H1 (cell line): ENCODE results near the gene CCDC91. TPM values are rescaled to one million over a fixed set of nuclear protein-coding genes. Genes with fewer than 3 reads are reported as not detected.

Source experiments
- CTCF ChIA-PET: fragments of 300-600 bp; sonication (Branson Sonifier 250); formaldehyde crosslinking; loops from one replicate; lab custom pipeline; 2021; ENCODE audit not compliant: partially characterized antibody; lab: Charles Lee
- POLR2A ChIA-PET: fragments of 300-600 bp; sonication (Branson Sonifier 250); formaldehyde crosslinking; loops from one replicate; lab custom pipeline; 2021; ENCODE audit warnings: inconsistent platforms; ENCODE audit not compliant: partially characterized antibody; lab: Charles Lee
- DNase-seq, 2 experiments: peaks; one replicate each; pipeline versions ENCODE4 v3.0.0 to v3.0.0-alpha.2; 2010 to 2022; ENCODE audit warnings: low spot score in 2 of 2, low read depth in 1 of 2, mixed read lengths in 1 of 2
- FAIRE-seq: peaks from 2 replicates; lab custom pipeline; 2011; peaks lifted over from hg19 to GRCh38; lab: Jason Lieb, UNC
- H2AFZ ChIP-seq: 2 replicates; pipeline ENCODE4 v1.8.1; 2012; ENCODE audit warnings: low read length, inconsistent platforms
- H2AK5ac ChIP-seq: 2 replicates; pipeline ENCODE4 v1.6.1; 2013; ENCODE audit warnings: low read depth, low read length
- H2BK120ac ChIP-seq: replicated peaks from 2 replicates; pipeline ENCODE3; 2013; ENCODE audit warnings: low read depth, low read length, inconsistent platforms
- H2BK12ac ChIP-seq: 2 replicates; pipeline ENCODE4 v1.6.1; 2013; ENCODE audit warnings: low read depth, low read length
- H2BK15ac ChIP-seq: 2 replicates; pipeline ENCODE4 v1.6.1; 2013; ENCODE audit warnings: low read length
- H2BK20ac ChIP-seq: 2 replicates; pipeline ENCODE4 v1.6.1; 2013; ENCODE audit warnings: low read length
- H2BK5ac ChIP-seq: 2 replicates; pipeline ENCODE4 v1.6.1; 2013; ENCODE audit warnings: low read depth, low read length
- H3K14ac ChIP-seq: 2 replicates; pipeline ENCODE4 v1.6.1; 2013; ENCODE audit warnings: inconsistent platforms; ENCODE audit not compliant: insufficient read length
- H3K18ac ChIP-seq: 2 replicates; pipeline ENCODE4 v1.6.1; 2013; ENCODE audit warnings: low read length; ENCODE audit errors: extremely low read depth
- H3K23ac ChIP-seq: 2 replicates; pipeline ENCODE4 v1.6.1; 2013; ENCODE audit warnings: inconsistent platforms; ENCODE audit not compliant: insufficient read length
- H3K23me2 ChIP-seq: 2 replicates; pipeline ENCODE4 v1.6.1; 2013; ENCODE audit warnings: low read depth, low read length
- H3K27ac ChIP-seq: 2 replicates; pipeline ENCODE4 v1.6.1; 2011; ENCODE audit warnings: low read depth, low read length, inconsistent platforms
- H3K27me3 ChIP-seq, 4 experiments: replicated peaks in 1 of 4; 1 replicate in 1 of 4; 2 replicates in 3 of 4; pipeline versions ENCODE4 v1.6.1 to v1.8.1; 2011 to 2013; ENCODE audit warnings: low read length in 3 of 4, mild to moderate bottlenecking in 3 of 4, inconsistent platforms in 2 of 4, mixed read lengths in 2 of 4, moderate library complexity in 1 of 4; ENCODE audit not compliant: control insufficient read depth in 3 of 4, insufficient read depth in 3 of 4; ENCODE audit errors: extremely low read depth in 1 of 4
- H3K36me3 ChIP-seq, 4 experiments: 2 replicates each; pipeline versions ENCODE4 v1.6.1 to v1.8.1; 2011 to 2013; ENCODE audit warnings: mild to moderate bottlenecking in 4 of 4, low read length in 3 of 4, moderate library complexity in 2 of 4, control low read depth in 1 of 4, inconsistent platforms in 1 of 4; ENCODE audit not compliant: insufficient read depth in 4 of 4, control insufficient read depth in 2 of 4
- H3K4ac ChIP-seq: replicated peaks from 2 replicates; pipeline ENCODE3; 2013; ENCODE audit warnings: low read length, low read depth, mixed read lengths, inconsistent platforms; ENCODE audit not compliant: insufficient read length
- H3K4me1 ChIP-seq, 4 experiments: replicated peaks in 1 of 4; 1 replicate in 1 of 4; 2 replicates in 3 of 4; pipeline versions ENCODE4 v1.6.1 to v1.8.1; 2011 to 2013; ENCODE audit warnings: low read length in 3 of 4, inconsistent platforms in 2 of 4, mixed read lengths in 1 of 4; ENCODE audit not compliant: insufficient read depth in 4 of 4, control insufficient read depth in 3 of 4
- H3K4me2 ChIP-seq, 2 experiments: 2 replicates each; pipeline versions ENCODE4 v1.6.1 to v1.8.1; 2011 to 2013; ENCODE audit warnings: low read depth in 2 of 2, low read length in 2 of 2, control low read depth in 1 of 2, inconsistent platforms in 1 of 2, mild to moderate bottlenecking in 1 of 2; ENCODE audit not compliant: insufficient read depth in 1 of 2
- H3K4me3 ChIP-seq, 4 experiments: fragments of 200-600, 300-600 bp in 1 of 4; sonication (generic), shearing (Covaris generic), sonication (Bioruptor Twin) in 1 of 4; 2 replicates each; pipeline versions ENCODE4 v1.5.1 to v1.8.1; 2011 to 2016; ENCODE audit warnings: low read length in 4 of 4, low read depth in 3 of 4, control low read depth in 2 of 4, inconsistent platforms in 2 of 4, mild to moderate bottlenecking in 2 of 4, mixed read lengths in 1 of 4, moderate library complexity in 1 of 4; ENCODE audit not compliant: insufficient read depth in 2 of 4; ENCODE audit errors: extremely low read depth in 1 of 4
- H3K56ac ChIP-seq: replicated peaks from 2 replicates; pipeline ENCODE3; 2013; ENCODE audit warnings: low read depth, mild to moderate bottlenecking, mixed read lengths, low read length, inconsistent platforms; ENCODE audit not compliant: insufficient read length
- H3K79me1 ChIP-seq: 2 replicates; pipeline ENCODE4 v1.6.1; 2013; ENCODE audit warnings: low read depth, low read length, control low read depth
- H3K79me2 ChIP-seq, 2 experiments: 2 replicates each; pipeline versions ENCODE4 v1.6.1 to v1.8.1; 2012 to 2013; ENCODE audit warnings: low read length in 2 of 2, mild to moderate bottlenecking in 2 of 2, inconsistent platforms in 1 of 2; ENCODE audit not compliant: insufficient read depth in 2 of 2, control insufficient read depth in 1 of 2
- H3K9ac ChIP-seq, 4 experiments: replicated peaks in 1 of 4; 1 replicate in 1 of 4; 2 replicates in 3 of 4; pipeline versions ENCODE4 v1.6.1 to v1.8.1; 2011 to 2013; ENCODE audit warnings: low read depth in 3 of 4, low read length in 3 of 4, control low read depth in 2 of 4, mild to moderate bottlenecking in 2 of 4, moderate library complexity in 2 of 4, inconsistent platforms in 1 of 4; ENCODE audit errors: extremely low read depth in 1 of 4
- H3K9me3 ChIP-seq, 2 experiments: 2 replicates each; pipeline versions ENCODE4 v1.6.1 to v1.8.1; 2012 to 2013; ENCODE audit warnings: mild to moderate bottlenecking in 2 of 2, moderate library complexity in 2 of 2, control low read depth in 1 of 2, inconsistent platforms in 1 of 2, low read depth in 1 of 2, low read length in 1 of 2, mixed read lengths in 1 of 2; ENCODE audit not compliant: insufficient read depth in 2 of 2
- H4K20me1 ChIP-seq, 2 experiments: replicated peaks in 1 of 2; 2 replicates each; pipeline versions ENCODE3 to v1.8.1; 2011 to 2013; ENCODE audit warnings: inconsistent platforms in 2 of 2, low read length in 2 of 2, mild to moderate bottlenecking in 1 of 2; ENCODE audit not compliant: insufficient read depth in 2 of 2, control insufficient read depth in 1 of 2
- H4K5ac ChIP-seq: 2 replicates; pipeline ENCODE4 v1.6.1; 2013; ENCODE audit warnings: low read length, low read depth, mixed read lengths, inconsistent platforms; ENCODE audit not compliant: insufficient read length
- H4K8ac ChIP-seq: 2 replicates; pipeline ENCODE4 v1.8.0; 2013; ENCODE audit warnings: mild to moderate bottlenecking, moderate library complexity, low read length, inconsistent platforms; ENCODE audit not compliant: insufficient read depth; ENCODE audit errors: extremely low read depth
- H4K91ac ChIP-seq: replicated peaks from 2 replicates; pipeline ENCODE3; 2013; ENCODE audit warnings: low read length, mixed read lengths, inconsistent platforms; ENCODE audit not compliant: insufficient read length
- CTBP2 ChIP-seq: IDR thresholded peaks from 2 replicates; pipeline ENCODE4 v1.7.0; 2011; ENCODE audit warnings: borderline replicate concordance, mild to moderate bottlenecking, moderate library complexity, mixed read lengths, low read length; ENCODE audit not compliant: insufficient read depth, insufficient read length
- NRF1 ChIP-seq: IDR thresholded peaks from 2 replicates; pipeline ENCODE4 v1.6.1; 2011; ENCODE audit warnings: mild to moderate bottlenecking, low read depth, low read length, improper control_type of control experiment
- TEAD4 ChIP-seq: IDR thresholded peaks from 2 replicates; pipeline ENCODE4 v1.6.1; 2012; ENCODE audit warnings: low read depth, low read length, inconsistent platforms, mixed read lengths
- WGBS, 2 experiments: shearing (Covaris generic) in 1 of 2; methylation state at CpG; one replicate each; pipeline versions ENCODE4 v1.1.6 to v1.1.7; 2013 to 2015; ENCODE audit warnings: low lambda C conversion rate in 2 of 2, mixed read lengths in 2 of 2, inconsistent platforms in 1 of 2, low coverage in 1 of 2, missing lambda C conversion rate in 1 of 2; ENCODE audit not compliant: insufficient replicate concordance in 2 of 2, insufficient coverage in 1 of 2, insufficient read length in 1 of 2; ENCODE audit errors: extremely low coverage in 1 of 2, missing lambda C conversion rate in 1 of 2; 5-methylcytosine and 5-hydroxymethylcytosine counted together
- polyA plus RNA-seq, 7 experiments: library from polyadenylated mRNA; depleted of rRNA in 3 of 7; stranded (reverse) in 5 of 7; unstranded in 2 of 7; fragments of >200 nt in 5 of 7; fragments of 200-250 nt in 2 of 7; gene quantifications; 1 replicate in 5 of 7; 2 replicates in 1 of 7; 4 replicates in 1 of 7; pipeline versions ENCODE4 v1.2.1 to v1.2.3, GENCODE V29; 2011 to 2013; ENCODE audit warnings: missing spikeins in 2 of 7, mixed read lengths in 2 of 7
- total RNA-seq: library from RNA; stranded (reverse); fragmentation: NEBNext Ultra II Directional; extraction: Animal tissue kit (Norgen Biotek cat#: 25700); gene quantifications from 2 replicates; pipeline ENCODE4 v1.2.1, GENCODE V29; 2021

CCDC91 gene
- total and polyA plus RNA-seq, 2 of the 8 experiments (the other 6 are each of a cell fraction or from before 2014, with no cell fraction given): 8.6 to 23.1 TPM

- Histone ChIP-seq H2BK120ac (no peak overlapping the region), H4K5ac (no peak overlapping the region), H3K23ac (no peak overlapping the region), H3K14ac (no peak overlapping the region), H4K91ac (no peak overlapping the region), H3K79me1 (no peaks in the 10 kb centered on the region; the same call in 1 of the 2 replicates), H3K4me2 (no peak overlapping the region), H3K4ac (no peak overlapping the region), H4K8ac (no peak overlapping the region), H3K9me3 (peaks cover 14 to 17% of the 10 kb centered on the region in 2 experiments), H3K79me2 (peaks cover 0 to 37% of the 10 kb centered on the region in 2 experiments; a peak in 2 of 4 replicates), H3K4me1 (peaks cover 0 to 6% (median 0%) of the 10 kb centered on the region in 4 experiments; a peak in 2 of 7 replicates), H3K36me3 (peaks cover 0 to 30% (median 9%) of the 10 kb centered on the region in 4 experiments; a peak in 3 of 8 replicates), H3K23me2 (no peaks in the 10 kb centered on the region), H2BK12ac (no peak overlapping the region), H2BK20ac (no peak overlapping the region), H2AFZ (no peak overlapping the region), H3K4me3 (no peak overlapping the region), H2BK5ac (no peak overlapping the region), H3K56ac (no peak overlapping the region), H3K27ac (no peak overlapping the region), H4K20me1 (no peaks in the 10 kb centered on the region), H3K18ac (no peak overlapping the region), H3K27me3 (no peaks in the 10 kb centered on the region), H2BK15ac (no peak overlapping the region), H2AK5ac (no peak overlapping the region), H3K9ac (no peak overlapping the region)
- ChIA-PET CTCF (interaction anchor here (0.6 kb wide), 1 partner anchor 24 kb away, joined by 3 read pairs; no protein-coding TSS in a partner anchor), POLR2A (no interaction called here)
- DNase-seq (no peak), FAIRE-seq (no peak)
- 98% methylated on average over 3 of the region's 3 CpGs; no CpG with 5 or more reads in 1 of the 2 experiments for WGBS, 2 experiments
- TF ChIP-seq NRF1: no peak
- TF ChIP-seq TEAD4: no peak
- no peak for TF ChIP-seq CTBP2
These were observed 21.9 kb downstream of the CCDC91 start for GRCh38 chr12:28212182-28212581.
